HL-60/S4 treated with phorbol 12-myristate 13-acetate at 8.2 ng/mL for 4 days and 3 days (cell line): ENCODE data around the gene CASTOR2.
"Not testable (repeated sequence)": the region's sequence is repeated elsewhere in the genome, so short reads cannot be mapped to it uniquely, and the experiment has no call there.

ENCODE experiments used
- in situ Hi-C: fragments of 300-500 bp; cut with MboI; formaldehyde crosslinking; loops from 2 replicates; pipeline ENCODE4 v1.15.0; 2022; ENCODE audit warnings: low sequenced_read_pairs

Gene CASTOR2

GRCh38 chr7:74964511-74965119 is at the start of gene CASTOR2:
Gene CASTOR2 (plus strand): TSS chr7:74964705. CDS start chr7:74964986, 281 bp downstream.
- in situ Hi-C loops = not testable (repeated sequence)

DNA sequence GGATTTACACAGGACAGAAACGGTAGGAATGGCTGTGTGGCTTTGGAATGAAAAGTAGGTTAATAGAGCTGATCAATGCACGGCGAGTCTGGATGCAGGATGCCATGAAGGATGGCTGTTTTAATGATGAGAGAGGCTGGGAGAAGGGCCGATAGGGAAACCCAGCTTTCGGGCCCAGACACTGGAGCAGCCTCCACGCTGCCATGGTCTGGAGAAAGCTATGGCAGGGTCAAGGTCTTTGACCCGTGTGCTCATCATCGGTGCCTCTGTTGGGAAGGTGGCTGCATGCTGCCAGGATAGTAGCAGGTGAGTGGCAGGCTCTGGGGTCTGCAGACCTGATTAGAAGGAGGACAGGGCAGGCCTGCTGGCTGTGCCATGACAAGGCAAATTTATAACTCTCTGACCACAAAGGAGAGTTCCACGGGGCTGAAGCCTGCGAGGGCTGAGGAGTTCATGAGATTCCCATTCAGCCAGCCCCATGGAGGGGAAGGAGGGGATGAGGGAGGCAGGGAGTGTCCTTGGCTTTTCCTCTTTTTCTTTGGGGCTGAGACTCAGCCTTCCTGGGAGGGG is 42.1 kb upstream of the CASTOR2 start:
- in situ Hi-C loops = not testable (repeated sequence)

DNA sequence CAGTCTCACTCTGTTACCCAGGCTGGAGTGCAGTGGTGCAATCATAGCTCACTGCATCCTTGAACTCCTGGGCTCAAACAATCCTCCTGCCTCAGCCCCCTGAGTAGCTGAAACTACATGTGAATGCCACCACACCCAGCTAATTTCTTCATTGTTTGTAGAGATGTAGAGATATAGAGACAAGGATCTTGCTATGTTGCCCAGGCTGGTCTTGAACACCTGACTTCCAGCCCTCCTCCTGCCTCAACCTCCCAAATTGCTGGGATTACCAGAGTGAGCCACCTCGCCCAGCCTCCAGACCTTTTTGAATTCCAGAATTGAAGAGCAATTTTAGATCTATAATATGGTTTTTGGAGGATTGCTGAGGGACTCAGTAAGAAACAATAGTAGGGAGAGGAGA is 40.9 kb upstream of the CASTOR2 start:
- in situ Hi-C loops = not testable (repeated sequence)

DNA sequence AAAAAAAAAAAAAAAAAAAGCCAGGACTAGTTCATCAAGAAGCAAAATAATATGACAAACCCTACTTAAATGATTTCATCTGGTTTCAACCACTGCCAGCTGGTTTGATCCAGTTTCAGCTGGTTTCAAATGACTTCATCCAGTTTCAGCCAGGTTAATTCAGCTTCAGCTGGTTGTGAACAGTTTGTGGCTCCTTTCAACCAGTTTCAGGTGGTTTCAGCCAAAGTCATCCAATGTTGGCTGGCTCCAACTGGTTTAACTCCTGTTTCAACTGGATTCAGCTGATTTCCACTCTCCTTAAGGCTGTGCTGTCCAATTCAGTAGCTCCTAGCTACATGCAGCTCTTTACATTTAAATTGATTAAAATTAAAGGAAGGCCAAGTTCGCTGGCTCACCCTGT is 37.5 kb upstream of the CASTOR2 start:
- in situ Hi-C loops = not testable (repeated sequence)

GRCh38 chr7:74931563-74932328 is 32.8 kb upstream of the CASTOR2 start:
- in situ Hi-C loops = not testable (repeated sequence)

DNA sequence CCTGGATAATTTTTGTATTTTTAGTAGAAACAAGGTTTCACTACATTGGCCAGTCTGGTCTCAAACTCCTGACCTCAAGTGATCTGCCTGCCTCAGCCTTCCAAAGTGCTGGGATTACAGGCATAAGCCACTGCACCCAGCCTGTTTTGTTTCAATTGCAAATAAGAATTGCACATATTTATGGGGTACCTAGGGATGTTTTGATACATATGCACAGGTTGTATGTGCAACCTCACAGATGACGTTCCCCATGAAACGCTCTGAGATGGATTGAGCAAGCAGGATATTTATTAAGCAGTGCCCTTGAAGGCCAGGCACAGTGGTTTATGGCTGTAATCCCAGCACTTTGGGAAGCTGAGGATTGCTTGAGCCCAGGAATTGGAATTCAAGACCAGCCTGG is 25.1 kb upstream of the CASTOR2 start:
- in situ Hi-C loops = not testable (repeated sequence)

DNA sequence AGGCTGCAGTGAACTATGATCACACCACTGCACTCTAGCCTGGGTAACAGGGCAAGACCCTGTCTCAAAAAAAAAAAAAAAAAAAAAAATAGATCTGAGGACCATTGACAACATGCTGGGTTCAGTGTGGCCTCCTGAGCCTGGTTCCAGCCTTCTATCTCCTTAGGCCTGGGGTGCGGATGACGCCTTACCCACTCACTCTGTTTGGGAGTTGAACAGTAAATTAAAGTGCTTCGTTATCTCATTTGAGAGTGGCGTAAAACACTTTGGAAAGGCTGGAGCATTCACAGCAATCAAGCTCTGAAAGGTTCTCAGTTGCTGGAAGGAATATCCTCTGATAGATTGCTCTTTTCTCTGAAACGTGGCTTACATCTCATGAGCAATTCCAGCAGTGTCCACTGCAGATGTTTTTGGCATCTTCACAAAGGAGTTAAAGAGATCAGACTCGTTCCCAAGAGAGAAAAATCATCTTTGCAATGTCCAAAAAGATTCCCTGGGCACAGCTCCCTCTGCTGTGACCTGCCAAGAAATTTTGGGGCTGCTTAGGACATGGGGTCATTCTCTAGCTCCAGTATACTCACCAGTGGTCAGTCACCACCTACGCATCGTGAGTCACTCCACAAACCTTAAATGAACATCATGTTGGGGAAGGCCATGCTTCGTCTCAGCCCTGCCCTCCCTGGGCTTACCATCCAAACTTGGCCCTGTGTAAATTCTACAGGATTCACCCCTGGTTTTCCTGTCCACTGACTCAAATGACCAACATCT is 23.0 kb upstream of the CASTOR2 start:
- in situ Hi-C loops = not testable (repeated sequence)

- in situ Hi-C loops = not testable (repeated sequence)
These were observed 20.6 kb upstream of the CASTOR2 start for GRCh38 chr7:74943923-74944322.

DNA sequence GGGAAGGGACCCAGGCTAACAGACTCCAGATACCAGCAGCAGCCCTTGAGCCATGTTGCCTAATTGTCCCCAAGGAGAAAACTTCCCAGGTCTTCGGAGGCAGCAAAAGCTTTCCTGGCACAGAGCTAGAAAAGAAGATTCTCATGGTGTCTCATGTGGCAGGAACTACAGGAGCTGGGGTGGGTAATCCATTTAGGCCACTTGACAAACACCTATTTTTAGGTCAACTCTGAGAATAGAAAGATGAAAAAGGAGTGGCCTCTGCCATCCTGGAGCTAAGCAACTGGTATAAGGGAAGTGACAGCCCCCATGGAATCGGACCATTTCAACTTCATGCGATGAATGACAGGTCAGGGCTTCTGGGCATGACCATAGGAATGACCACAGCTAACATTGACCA is 16.8 kb upstream of the CASTOR2 start:
- in situ Hi-C loops = not testable (repeated sequence)

DNA sequence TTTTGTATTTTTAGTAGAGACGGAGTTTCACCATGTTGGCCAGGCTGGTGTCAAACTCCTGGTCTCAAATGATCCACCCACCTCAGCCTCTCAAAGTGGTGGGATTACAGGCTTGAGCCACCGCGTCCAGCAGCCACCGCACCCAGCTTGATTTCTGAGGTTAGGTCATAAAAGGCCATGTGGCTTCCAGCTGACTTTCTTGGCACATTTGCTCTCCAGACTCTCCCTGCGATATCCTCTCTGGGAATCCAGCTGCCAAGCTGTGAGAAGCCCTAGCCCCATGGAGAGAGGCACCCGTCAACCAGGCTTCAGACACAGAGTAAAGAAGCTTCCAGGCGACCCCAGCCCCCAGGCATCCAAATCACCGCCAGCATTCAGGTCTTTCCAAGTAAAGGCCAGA is 10.7 kb upstream of the CASTOR2 start:
- in situ Hi-C loops = not testable (repeated sequence)

- in situ Hi-C loops = not testable (repeated sequence)
These were observed 6.2 kb upstream of the CASTOR2 start for GRCh38 chr7:74958328-74958727.

DNA sequence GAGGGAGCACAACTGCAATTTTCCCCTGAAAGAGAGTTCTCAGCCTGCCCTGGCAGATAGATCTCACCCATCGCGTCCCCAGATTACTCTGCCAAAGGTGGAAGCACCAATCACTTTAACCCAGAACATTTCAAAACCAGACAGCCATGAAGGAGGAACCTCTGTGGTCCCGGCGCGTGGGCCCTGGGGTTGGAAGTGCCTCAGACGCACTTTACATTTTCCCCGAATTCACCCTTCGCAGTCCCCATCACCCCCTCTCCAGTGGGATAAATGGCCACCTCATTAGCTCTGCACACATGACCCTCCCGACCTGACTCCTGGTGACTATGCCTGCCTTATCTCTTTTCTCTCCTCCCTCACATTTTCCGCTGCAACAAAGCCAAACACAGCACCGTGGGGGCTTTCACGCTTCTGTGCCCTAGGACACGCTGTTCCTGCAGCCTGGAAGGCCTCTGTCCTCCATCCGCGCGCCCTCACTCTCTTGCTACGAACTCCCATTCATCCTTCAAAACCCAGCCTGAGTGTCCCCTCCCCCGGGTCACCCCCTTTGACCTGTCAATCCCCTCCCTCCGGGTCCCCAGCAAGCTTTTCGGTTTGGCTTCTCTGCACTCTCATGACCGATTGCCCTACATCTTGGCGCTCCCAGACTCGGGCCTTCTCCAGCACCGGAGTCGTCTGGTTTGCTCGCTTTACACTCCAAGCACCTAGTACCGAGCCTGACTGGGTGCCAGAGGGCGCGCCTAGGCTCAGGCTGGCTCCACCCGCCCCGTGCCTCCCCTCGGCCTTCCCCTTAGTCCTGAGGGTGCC is 598 bp upstream of the CASTOR2 start:
- in situ Hi-C loops = not testable (repeated sequence)

GRCh38 chr7:74966208-74966854 is 1.8 kb downstream of the CASTOR2 start:
- in situ Hi-C loops = not testable (repeated sequence)

DNA sequence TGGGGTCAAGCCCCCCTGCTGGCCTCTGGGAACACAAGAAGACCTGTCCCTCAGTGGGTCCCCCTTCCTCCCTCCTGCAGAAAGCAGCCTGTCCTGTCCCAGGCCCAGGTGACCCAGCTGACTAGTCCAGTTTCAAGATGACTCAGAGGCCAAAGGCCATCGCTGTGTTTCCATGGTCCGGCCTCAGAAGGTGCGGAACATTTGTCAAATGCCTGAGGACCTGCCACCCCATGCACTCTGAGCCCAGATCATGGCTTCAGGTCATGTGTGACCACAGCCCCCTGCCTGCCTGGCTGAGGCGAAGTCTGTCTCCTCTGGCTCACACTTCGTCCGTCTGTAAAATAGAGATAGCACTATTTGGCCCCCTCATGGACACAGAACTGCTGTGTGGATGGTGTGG is 2.4 kb downstream of the CASTOR2 start:
- in situ Hi-C loops = not testable (repeated sequence)

GRCh38 chr7:74971431-74971830 is 6.9 kb downstream of the CASTOR2 start:
- in situ Hi-C loops = not testable (repeated sequence)

- in situ Hi-C loops = not testable (repeated sequence)
These were observed 7.9 kb downstream of the CASTOR2 start for GRCh38 chr7:74972377-74972776.

DNA sequence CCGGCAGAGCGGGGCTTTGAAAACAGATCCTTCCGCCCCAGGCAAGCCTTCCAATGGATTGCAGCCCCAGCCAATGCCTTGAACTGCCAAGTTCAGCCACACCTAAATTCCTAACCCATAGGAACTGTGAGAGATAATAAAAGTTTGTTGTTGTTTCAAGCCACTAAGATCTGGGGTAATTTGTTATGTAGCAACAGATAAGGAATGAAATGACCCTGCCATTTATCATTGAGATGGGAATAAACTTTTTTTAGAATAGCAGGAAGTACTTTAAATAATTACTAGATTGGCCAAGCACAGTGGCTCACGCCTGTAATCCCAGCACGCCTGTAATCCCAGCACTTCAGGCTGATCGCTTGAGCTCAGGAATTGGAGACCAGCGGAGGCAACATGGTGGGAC is 11.5 kb downstream of the CASTOR2 start:
- in situ Hi-C loops = not testable (repeated sequence)

DNA sequence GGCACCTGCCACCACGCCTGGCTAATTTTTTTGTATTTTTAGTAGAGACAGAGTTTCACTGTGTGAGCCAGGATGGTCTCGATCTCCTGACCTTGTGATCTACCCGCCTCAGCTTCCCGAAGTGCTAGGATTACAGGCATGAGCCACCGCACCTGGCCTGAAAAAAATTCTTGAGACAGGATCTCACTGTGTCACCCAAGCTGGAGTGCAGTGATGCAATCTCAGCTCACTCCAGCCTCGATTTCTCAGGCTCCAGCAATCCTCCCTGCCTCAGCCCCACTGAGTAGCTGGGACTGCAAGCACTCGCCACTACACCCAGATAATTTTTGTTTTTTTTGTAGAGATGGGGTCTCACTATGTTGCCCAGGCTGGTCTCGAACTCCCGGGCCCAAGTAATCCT is 13.0 kb downstream of the CASTOR2 start:
- in situ Hi-C loops = not testable (repeated sequence)

- in situ Hi-C loops = not testable (repeated sequence)
These were observed 23.9 kb downstream of the CASTOR2 start for GRCh38 chr7:74988436-74988835.

DNA sequence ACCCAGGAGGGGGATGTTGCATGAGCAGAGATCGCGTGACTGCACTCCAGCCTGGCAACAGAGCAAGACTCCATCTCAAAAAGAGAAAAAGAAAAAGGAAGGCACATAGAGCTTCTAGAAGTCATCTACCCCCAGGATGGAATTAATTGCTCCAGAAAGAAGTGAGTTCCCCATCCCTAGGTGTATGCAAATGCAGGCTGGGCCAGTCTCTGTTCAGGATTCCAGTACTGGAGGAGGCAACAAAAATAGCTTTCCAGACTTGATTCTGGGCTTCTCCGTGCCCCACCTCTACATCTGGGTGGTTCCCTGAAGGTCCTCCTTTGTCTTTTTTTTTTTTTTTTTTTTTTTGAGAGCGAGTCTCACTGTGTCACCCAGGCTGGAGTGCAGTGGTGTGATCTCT is 28.6 kb downstream of the CASTOR2 start:
- in situ Hi-C loops = no loop called here
